HEK293T (cell line): Measurements from ENCODE around the gene NFATC1.

Experiments used
- ARNT ChIP-seq: fragments of 450-650 bp; IDR thresholded peaks from 2 replicates; pipeline ENCODE4 v1.6.1; 2017; ENCODE audit warnings: mild to moderate bottlenecking
- HDGF ChIP-seq: fragments of 450-650 bp; IDR thresholded peaks from 2 replicates; pipeline ENCODE4 v1.6.1; 2017; ENCODE audit warnings: antibody characterized with exemption, borderline replicate concordance
- NFRKB ChIP-seq: fragments of 450-650 bp; IDR thresholded peaks from 2 replicates; pipeline ENCODE4 v1.6.1; 2016; ENCODE audit warnings: mild to moderate bottlenecking, moderate library complexity

GRCh38 chr18:79418642-79419041 is 22.9 kb downstream of the NFATC1 start:
- no peak for TF ChIP-seq NFRKB
- no peak for TF ChIP-seq ARNT
- TF ChIP-seq HDGF = no peak
